IMR-90 (cell line): ENCODE data around the gene CORO1C. TPM values are rescaled to one million over a fixed set of nuclear protein-coding genes. Genes with fewer than 3 reads are reported as not detected.

Source experiments
- ATAC-seq: fragments of 200-7000 bp; cut with Tn5 transposase; 2 replicates; pipeline ENCODE4 v1.9.1; 2020; ENCODE audit warnings: low read depth, mild to moderate bottlenecking, moderate library complexity
- BruUV-seq: library from RNA; stranded (reverse); fragments of 400-500 nt; replicated peaks from 2 replicates; lab custom pipeline; 2021; lab: Mats Ljungman, UMichigan
- CTCF ChIA-PET: fragments of 300-600 bp; formaldehyde crosslinking; extraction: SDS; loops from one replicate; lab custom pipeline; 2021; ENCODE audit warnings: antibody characterized with exemption; lab: Yijun Ruan, JAX
- POLR2A ChIA-PET: fragments of 300-600 bp; sonication (Branson Sonifier 250); formaldehyde crosslinking; loops from one replicate; lab custom pipeline; 2022; ENCODE audit warnings: antibody characterized with exemption; ENCODE audit not compliant: unreplicated experiment; lab: Charles Lee
- DNase-seq: peaks from one replicate; pipeline ENCODE4 v3.0.0; 2013
- H2AFZ ChIP-seq: replicated peaks from 2 replicates; pipeline ENCODE3; 2013; ENCODE audit warnings: low read length, mild to moderate bottlenecking; ENCODE audit not compliant: poor library complexity
- H2AK5ac ChIP-seq: 2 replicates; pipeline ENCODE4 v1.6.1; 2013; ENCODE audit warnings: low read depth, low read length, inconsistent platforms
- H2AK9ac ChIP-seq: replicated peaks from 2 replicates; pipeline ENCODE3; 2013; ENCODE audit warnings: mild to moderate bottlenecking, low read depth, low read length, moderate library complexity; ENCODE audit not compliant: poor library complexity
- H2BK120ac ChIP-seq: 2 replicates; pipeline ENCODE4 v1.6.1; 2013; ENCODE audit warnings: low read depth, low read length, inconsistent platforms
- H2BK15ac ChIP-seq: 3 replicates; pipeline ENCODE4 v1.6.1; 2013; ENCODE audit warnings: low read depth, low read length, inconsistent platforms
- H2BK20ac ChIP-seq: 2 replicates; pipeline ENCODE4 v1.6.1; 2013; ENCODE audit warnings: low read depth, mild to moderate bottlenecking, inconsistent platforms, low read length, moderate library complexity
- H2BK5ac ChIP-seq: 2 replicates; pipeline ENCODE4 v1.6.1; 2013; ENCODE audit warnings: mild to moderate bottlenecking, low read depth, low read length, inconsistent platforms; ENCODE audit not compliant: poor library complexity, severe bottlenecking
- H3K14ac ChIP-seq: replicated peaks from 2 replicates; pipeline ENCODE4 v1.6.1; 2013; ENCODE audit warnings: low read depth, low read length, inconsistent platforms
- H3K18ac ChIP-seq: 2 replicates; pipeline ENCODE4 v1.6.1; 2013; ENCODE audit warnings: low read depth, low read length, control low read depth
- H3K23ac ChIP-seq: 2 replicates; pipeline ENCODE4 v1.6.1; 2013; ENCODE audit warnings: low read depth, low read length, inconsistent platforms
- H3K27ac ChIP-seq: 2 replicates; pipeline ENCODE4 v1.5.1; 2013; ENCODE audit warnings: mild to moderate bottlenecking, control low read depth, low read length; ENCODE audit not compliant: insufficient read depth
- H3K27me3 ChIP-seq: 2 replicates; pipeline ENCODE4 v1.6.1; 2013; ENCODE audit warnings: low read length; ENCODE audit not compliant: control insufficient read depth, insufficient read depth
- H3K36me3 ChIP-seq: 2 replicates; pipeline ENCODE4 v1.6.1; 2013; ENCODE audit warnings: low read length, mixed read lengths; ENCODE audit not compliant: control insufficient read depth, insufficient read depth
- H3K4ac ChIP-seq: 2 replicates; pipeline ENCODE4 v1.6.1; 2013; ENCODE audit warnings: low read depth, low read length, inconsistent platforms
- H3K4me1 ChIP-seq: 2 replicates; pipeline ENCODE4 v1.6.1; 2013; ENCODE audit warnings: low read length, mixed read lengths; ENCODE audit not compliant: control insufficient read depth, insufficient read depth
- H3K4me2 ChIP-seq: 2 replicates; pipeline ENCODE4 v1.6.1; 2013; ENCODE audit warnings: low read depth, mild to moderate bottlenecking, control low read depth, low read length, moderate library complexity
- H3K4me3 ChIP-seq: 2 replicates; pipeline ENCODE4 v1.5.1; 2013; ENCODE audit warnings: low read depth, mild to moderate bottlenecking, control low read depth, low read length, moderate library complexity; ENCODE audit not compliant: insufficient read depth
- H3K56ac ChIP-seq: 2 replicates; pipeline ENCODE4 v1.6.1; 2013; ENCODE audit warnings: low read length, inconsistent platforms; ENCODE audit not compliant: insufficient read depth; ENCODE audit errors: extremely low read depth
- H3K79me1 ChIP-seq, 2 experiments: 2 replicates each; pipeline ENCODE4 v1.6.1; 2013; ENCODE audit warnings: low read length in 2 of 2, inconsistent platforms in 1 of 2, low read depth in 1 of 2
- H3K9ac ChIP-seq: 2 replicates; pipeline ENCODE4 v1.6.1; 2013; ENCODE audit warnings: low read depth, low read length, control low read depth
- H3K9me1 ChIP-seq: 2 replicates; pipeline ENCODE4 v1.6.1; 2013; ENCODE audit warnings: low read length, inconsistent platforms; ENCODE audit not compliant: insufficient read depth
- H3K9me3 ChIP-seq: 2 replicates; pipeline ENCODE4 v1.6.1; 2013; ENCODE audit warnings: low read length; ENCODE audit not compliant: control insufficient read depth, insufficient read depth
- H4K20me1 ChIP-seq: 2 replicates; pipeline ENCODE4 v1.6.1; 2013; ENCODE audit warnings: low read length, inconsistent platforms; ENCODE audit not compliant: insufficient read depth
- H4K5ac ChIP-seq: 2 replicates; pipeline ENCODE4 v1.6.1; 2013; ENCODE audit warnings: mild to moderate bottlenecking, low read depth, low read length, control low read depth
- H4K8ac ChIP-seq, 2 experiments: 2 replicates each; pipeline ENCODE4 v1.6.1; 2013; ENCODE audit warnings: low read depth in 2 of 2, low read length in 2 of 2, control low read depth in 1 of 2, inconsistent platforms in 1 of 2
- H4K91ac ChIP-seq: 2 replicates; pipeline ENCODE4 v1.6.1; 2013; ENCODE audit warnings: low read depth, low read length, inconsistent platforms; ENCODE audit not compliant: insufficient read depth
- BHLHE40 ChIP-seq: fragments of 150-350 bp; IDR thresholded peaks from 2 replicates; pipeline ENCODE4 v1.6.1; 2016; ENCODE audit warnings: mild to moderate bottlenecking, low read depth, low read length
- MAZ ChIP-seq: IDR thresholded peaks from 2 replicates; pipeline ENCODE4 v1.6.1; 2012; ENCODE audit warnings: low read depth, mild to moderate bottlenecking, low read length, improper control_type of control experiment, moderate library complexity, borderline replicate concordance
- RFX5 ChIP-seq: IDR thresholded peaks from 2 replicates; pipeline ENCODE4 v1.8.0; 2012; ENCODE audit warnings: low read depth, mild to moderate bottlenecking, low read length, moderate library complexity
- USF2 ChIP-seq: fragments of 150-350 bp; IDR thresholded peaks from 2 replicates; pipeline ENCODE4 v1.6.1; 2017; ENCODE audit warnings: mild to moderate bottlenecking, antibody characterized with exemption, low read length, low read depth
- WGBS, 2 experiments: methylation state at CpG; one replicate each; pipeline versions ENCODE4 v1.1.5 to v1.1.7; 2013; ENCODE audit warnings: missing lambda C conversion rate in 2 of 2; ENCODE audit not compliant: insufficient read length in 1 of 2; ENCODE audit errors: extremely low coverage in 2 of 2; 5-methylcytosine and 5-hydroxymethylcytosine counted together
- dilution Hi-C: fragments of 300-500 bp; cut with HindIII; formaldehyde crosslinking; loops from one replicate; pipeline ENCODE4 v1.14.3; 2018; ENCODE audit warnings: low sequenced_read_pairs; ENCODE audit not compliant: unreplicated experiment
- in situ Hi-C: fragments of 300-500 bp; cut with MboI; formaldehyde crosslinking; loops from 3 replicates; pipeline ENCODE4 v1.14.3; 2019; ENCODE audit warnings: low sequenced_read_pairs, inconsistent platforms, mixed read lengths
- intact Hi-C: fragments of 100-400 bp; cut with micrococcal nuclease; formaldehyde crosslinking; loops from 2 replicates; pipeline ENCODE4 v1.10.0; 2022
- polyA plus RNA-seq, 3 experiments: library from polyadenylated mRNA; depleted of rRNA; stranded (reverse); fragments of >200 nt; gene quantifications; 2 replicates each; pipeline ENCODE4 v1.2.3, GENCODE V29; 2012; ENCODE audit warnings: low replicate concordance in 1 of 3
- total RNA-seq: library from RNA; depleted of rRNA; stranded (reverse); fragments of >200 nt; gene quantifications from 2 replicates; pipeline ENCODE4 v1.2.3, GENCODE V29; 2012

Gene CORO1C
- total and polyA plus RNA-seq, 2 of the 4 experiments (the other 2 are of a cell fraction), result 675 to 1,100 TPM

GRCh38 chr12:108702595-108703320 lies 28.6 kb downstream of the CORO1C start:
- DNase-seq, result no peak
- Histone ChIP-seq H3K18ac (peak overlapping the region; percentile 34), H3K9me1 (peaks cover 28% of the 10 kb centered on the region), H3K27me3 (no peaks in the 10 kb centered on the region), H2AK5ac (peak overlapping the region; percentile 50; the same call in 1 of the 2 replicates), H3K36me3 (peaks cover 26% of the 10 kb centered on the region), H4K20me1 (peaks cover 93% of the 10 kb centered on the region), H2BK15ac (no peak overlapping the region; the same call in 2 of the 3 replicates), H3K4me2 (peak overlapping the region; percentile 64), H3K27ac (peak overlapping the region; percentile 60; the same call in 1 of the 2 replicates), H2BK120ac (0 out of 2 replicates have a peak overlapping the region, but pooled peaks have one; percentile 11), H3K56ac (peak overlapping the region; percentile 18; the same call in 1 of the 2 replicates), H3K9me3 (no peaks in the 10 kb centered on the region), H3K14ac (peak overlapping the region; percentile 68), H3K4me1 (peaks cover 32% of the 10 kb centered on the region), H2AFZ (no peak overlapping the region), H4K8ac (peak overlapping the region; percentile 39 to 56; a peak in 3 of 4 replicates), H3K79me1 (peaks cover 0 to 51% of the 10 kb centered on the region in 2 experiments; a peak in 2 of 4 replicates), H2BK20ac (no peak overlapping the region), H4K91ac (0 out of 2 replicates have a peak overlapping the region, but pooled peaks have one; percentile 27), H2AK9ac (peak overlapping the region; percentile 16), H3K4me3 (no peak overlapping the region), H4K5ac (peak overlapping the region; percentile 25), H2BK5ac (peak overlapping the region; percentile 48), H3K23ac (peak overlapping the region; percentile 96), H3K9ac (peak overlapping the region; percentile 77), H3K4ac (peak overlapping the region; percentile 9; the same call in 1 of the 2 replicates)
- TF ChIP-seq BHLHE40, result no peak
- no peak for TF ChIP-seq RFX5
- no peak for TF ChIP-seq USF2
- TF ChIP-seq MAZ, result no peak
- BruUV-seq, result no TSS peak
- ATAC-seq, result no peak
- in situ Hi-C loops (no loop called here), dilution Hi-C loops (no loop called here), intact Hi-C loops (no loop called here)
- 26% methylated on average over 4 of the region's 10 CpGs; no CpG with 5 or more reads in 1 of the 2 experiments for WGBS, 2 experiments
- CTCF ChIA-PET, result interaction anchor here (0.7 kb wide), 2 partner anchors 9 to 12 kb away, joined by 3 read pairs; no protein-coding TSS in a partner anchor
- POLR2A ChIA-PET, result interaction anchor here (0.9 kb wide), 1 partner anchor 12 kb away, joined by 3 read pairs; no protein-coding TSS in a partner anchor
